ENCODE results near the gene DSG2.
"Not testable (repeated sequence)": the region's sequence is repeated elsewhere in the genome, so short reads cannot be mapped to it uniquely, and the experiment has no call there.

Gene DSG2

DNA sequence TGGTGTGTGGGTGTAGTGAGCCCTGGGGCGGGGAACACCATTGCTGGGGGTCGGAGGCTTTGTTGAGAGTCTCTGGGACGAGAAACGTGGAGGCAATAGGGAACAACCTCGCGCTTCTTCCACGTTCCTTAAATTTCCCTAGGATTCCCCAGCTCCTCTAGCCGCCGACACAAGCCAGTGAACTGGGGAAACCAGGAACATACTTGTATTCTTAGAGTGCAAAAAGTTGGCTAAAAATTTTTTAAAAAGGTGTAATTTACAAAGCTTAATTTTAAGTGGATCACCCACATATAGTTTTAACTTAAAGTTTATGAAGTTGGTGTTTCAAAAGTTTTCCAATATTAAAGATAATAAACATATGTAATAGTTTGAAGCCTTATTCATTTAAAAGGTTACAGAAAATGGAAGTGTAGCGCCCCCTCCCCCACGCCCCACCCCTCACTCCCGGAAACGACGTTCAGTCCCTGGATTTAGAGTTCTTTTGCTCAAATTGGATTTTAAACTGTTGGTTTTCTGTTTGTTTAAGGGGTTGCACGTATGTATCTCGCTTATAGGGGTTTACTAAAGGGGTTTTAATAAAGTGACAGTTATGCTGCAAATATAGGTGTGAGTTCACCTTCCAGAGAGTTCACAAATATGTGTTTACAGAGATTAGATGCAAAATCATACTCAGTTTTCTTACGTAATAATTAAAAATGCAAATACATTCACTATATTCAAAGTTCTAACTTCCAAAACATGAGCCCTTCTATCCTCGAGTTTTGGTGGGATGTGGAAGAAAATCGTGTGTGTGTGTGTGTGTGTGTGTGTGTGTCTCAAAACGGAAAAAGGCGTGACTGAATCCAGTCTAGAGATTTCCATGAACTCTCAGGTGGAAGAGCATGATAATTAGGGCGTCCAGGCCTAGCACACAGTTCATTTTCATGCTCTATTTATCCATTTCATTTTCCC lies 872 bp downstream of the DSG2 start:
- H2AFZ ChIP-seq (ENCODE audit: low read length, unreplicated experiment): no peak overlapping the region
- H3K4me1 ChIP-seq (ENCODE audit: control insufficient read depth, insufficient read depth, low read length, unreplicated experiment): no peaks in the 10 kb centered on the region
- no peak overlapping the region for H3K27ac ChIP-seq (ENCODE audit: low read depth, low read length)
- peak overlapping the region; percentile 62 for H3K4me3 ChIP-seq (ENCODE audit: low read depth, low read length)
- peaks cover 52% of the 10 kb centered on the region for H3K27me3 ChIP-seq (ENCODE audit: insufficient read depth, low read length)
- H3K36me3 ChIP-seq (ENCODE audit: insufficient read depth, low read length): no peaks in the 10 kb centered on the region
- H3K79me2 ChIP-seq (ENCODE audit: control insufficient read depth, insufficient read depth, low read length, unreplicated experiment): no peaks in the 10 kb centered on the region

DNA sequence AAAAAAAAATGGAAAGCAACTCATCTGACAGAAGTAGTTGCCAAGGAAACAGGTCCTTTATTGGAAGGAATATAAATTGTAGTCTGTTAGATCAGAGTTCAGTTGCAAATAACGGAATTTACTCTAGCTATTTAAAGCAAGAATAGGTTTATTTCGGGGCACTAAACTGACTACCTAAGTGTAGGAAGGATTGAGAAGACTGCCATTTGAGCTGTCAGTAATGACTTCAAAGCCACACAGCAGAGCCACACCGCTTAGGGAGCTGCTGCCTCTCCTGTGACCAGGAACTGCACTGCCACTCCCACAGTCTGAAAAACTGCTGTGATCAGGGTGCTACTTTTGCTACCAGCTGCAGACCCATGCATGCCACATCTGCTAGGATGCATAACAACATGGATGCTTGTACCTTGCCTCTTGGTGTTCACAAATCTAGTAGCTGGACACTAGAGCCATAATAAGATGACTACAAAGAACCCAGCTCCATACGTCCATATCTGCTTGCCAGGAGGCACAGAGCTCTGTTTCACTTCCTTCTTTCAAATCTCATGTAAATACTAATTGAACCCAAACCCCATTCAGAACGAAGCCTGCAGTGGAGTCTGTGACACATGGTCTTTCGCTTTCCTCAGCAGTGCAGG lies 2.2 kb downstream of the DSG2 start:
- no peak overlapping the region for H3K27ac ChIP-seq (ENCODE audit: low read depth, low read length)
- no peak overlapping the region for H2AFZ ChIP-seq (ENCODE audit: low read length, unreplicated experiment)
- no peak overlapping the region for H3K4me3 ChIP-seq (ENCODE audit: low read depth, low read length)
- H3K27me3 ChIP-seq (ENCODE audit: insufficient read depth, low read length): peaks cover 52% of the 10 kb centered on the region
- H3K4me1 ChIP-seq (ENCODE audit: control insufficient read depth, insufficient read depth, low read length, unreplicated experiment): no peaks in the 10 kb centered on the region
- no peaks in the 10 kb centered on the region for H3K79me2 ChIP-seq (ENCODE audit: control insufficient read depth, insufficient read depth, low read length, unreplicated experiment)
- H3K36me3 ChIP-seq (ENCODE audit: insufficient read depth, low read length): no peaks in the 10 kb centered on the region

DNA sequence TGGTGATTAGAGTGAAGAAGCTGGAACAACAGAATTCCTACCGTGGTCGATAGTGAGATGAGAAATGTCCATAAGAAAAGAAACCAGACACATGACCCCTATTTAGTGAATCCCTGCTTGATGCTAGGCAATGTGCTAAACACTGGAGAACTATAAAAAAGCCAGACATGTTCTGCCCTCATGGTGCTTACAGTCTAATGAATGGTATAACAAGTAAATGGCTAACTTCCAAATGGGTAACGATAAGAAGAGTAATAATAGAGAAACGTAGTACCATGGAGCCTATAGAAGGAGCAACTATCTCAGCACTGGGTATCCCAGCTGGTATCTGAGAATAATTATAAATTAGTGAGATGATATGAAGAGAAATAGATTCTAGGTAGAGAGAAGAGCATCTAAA lies 5.0 kb downstream of the DSG2 start:
- H3K36me3 ChIP-seq (ENCODE audit: insufficient read depth, low read length): no peaks in the 10 kb centered on the region
- no peaks in the 10 kb centered on the region for H3K79me2 ChIP-seq (ENCODE audit: control insufficient read depth, insufficient read depth, low read length, unreplicated experiment)
- H3K4me3 ChIP-seq (ENCODE audit: low read depth, low read length): no peak overlapping the region
- H3K27ac ChIP-seq (ENCODE audit: low read depth, low read length): no peak overlapping the region
- no peaks in the 10 kb centered on the region for H3K4me1 ChIP-seq (ENCODE audit: control insufficient read depth, insufficient read depth, low read length, unreplicated experiment)
- H2AFZ ChIP-seq (ENCODE audit: low read length, unreplicated experiment): no peak overlapping the region
- peaks cover 28% of the 10 kb centered on the region for H3K27me3 ChIP-seq (ENCODE audit: insufficient read depth, low read length)

DNA sequence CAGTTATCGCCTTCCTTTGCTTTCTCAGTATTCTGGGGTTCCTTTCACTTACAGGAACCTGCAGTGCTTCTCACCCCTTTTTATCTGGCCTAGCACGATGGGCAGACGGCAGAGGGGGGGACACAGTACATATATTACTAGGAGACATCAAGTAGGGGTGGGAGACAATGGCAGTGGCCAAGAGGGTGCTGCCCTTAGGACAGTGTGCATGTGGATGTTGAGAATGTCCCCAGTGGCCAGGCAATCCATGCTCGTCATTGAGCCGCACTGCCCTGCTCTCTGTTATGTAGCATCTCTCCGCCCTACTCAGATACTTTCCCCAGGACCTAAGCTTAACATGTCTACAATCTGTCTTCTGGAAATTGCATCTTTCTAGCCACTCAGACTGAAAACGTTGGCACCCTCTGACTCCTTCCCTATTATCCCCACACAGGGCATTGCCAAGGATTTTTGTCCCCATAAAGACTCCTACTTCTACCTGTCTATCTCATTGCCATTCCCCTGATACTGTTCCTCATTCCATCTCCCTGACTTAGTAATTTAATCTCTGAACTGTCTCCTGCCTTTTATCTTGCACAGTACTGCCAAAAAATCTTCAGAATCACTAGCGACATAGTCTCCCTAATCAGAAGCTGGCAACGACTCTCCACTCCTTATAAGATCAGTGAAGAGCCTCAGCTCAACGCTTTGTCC lies 6.6 kb downstream of the DSG2 start:
- no peaks in the 10 kb centered on the region for H3K79me2 ChIP-seq (ENCODE audit: control insufficient read depth, insufficient read depth, low read length, unreplicated experiment)
- no peaks in the 10 kb centered on the region for H3K4me1 ChIP-seq (ENCODE audit: control insufficient read depth, insufficient read depth, low read length, unreplicated experiment)
- no peak overlapping the region for H2AFZ ChIP-seq (ENCODE audit: low read length, unreplicated experiment)
- no peak overlapping the region for H3K27ac ChIP-seq (ENCODE audit: low read depth, low read length)
- H3K4me3 ChIP-seq (ENCODE audit: low read depth, low read length): no peak overlapping the region
- no peaks in the 10 kb centered on the region for H3K36me3 ChIP-seq (ENCODE audit: insufficient read depth, low read length)
- H3K27me3 ChIP-seq (ENCODE audit: insufficient read depth, low read length): peaks cover 12% of the 10 kb centered on the region; the same call in 1 of the 2 replicates

DNA sequence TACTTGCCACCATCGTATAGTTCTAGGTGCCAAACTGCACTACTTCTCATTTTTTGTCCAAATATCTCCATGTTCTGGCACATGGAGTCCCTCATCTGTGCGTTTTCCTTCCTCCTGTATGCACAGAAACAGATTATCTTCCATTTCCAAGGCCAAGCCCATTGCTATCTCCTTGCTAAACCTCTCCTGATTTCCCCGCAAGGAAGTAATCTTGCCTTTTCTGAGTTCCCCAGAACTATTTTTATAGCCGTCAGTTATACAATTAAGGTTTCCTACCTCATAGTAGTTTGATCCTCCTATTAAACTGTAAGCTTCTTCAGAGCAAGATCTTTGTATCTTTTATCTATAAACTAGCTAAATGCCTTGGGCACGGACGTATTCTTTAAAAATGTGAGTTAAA lies 7.2 kb downstream of the DSG2 start:
- Histone ChIP-seq H3K4me3 (ENCODE audit: low read depth, low read length) (no peak overlapping the region), H3K36me3 (ENCODE audit: insufficient read depth, low read length) (no peaks in the 10 kb centered on the region), H3K27ac (ENCODE audit: low read depth, low read length) (no peak overlapping the region), H3K27me3 (ENCODE audit: insufficient read depth, low read length) (peaks cover 6% of the 10 kb centered on the region; the same call in 1 of the 2 replicates), H2AFZ (ENCODE audit: low read length, unreplicated experiment) (no peak overlapping the region), H3K4me1 (ENCODE audit: control insufficient read depth, insufficient read depth, low read length, unreplicated experiment) (no peaks in the 10 kb centered on the region), H3K79me2 (ENCODE audit: control insufficient read depth, insufficient read depth, low read length, unreplicated experiment) (no peaks in the 10 kb centered on the region)

DNA sequence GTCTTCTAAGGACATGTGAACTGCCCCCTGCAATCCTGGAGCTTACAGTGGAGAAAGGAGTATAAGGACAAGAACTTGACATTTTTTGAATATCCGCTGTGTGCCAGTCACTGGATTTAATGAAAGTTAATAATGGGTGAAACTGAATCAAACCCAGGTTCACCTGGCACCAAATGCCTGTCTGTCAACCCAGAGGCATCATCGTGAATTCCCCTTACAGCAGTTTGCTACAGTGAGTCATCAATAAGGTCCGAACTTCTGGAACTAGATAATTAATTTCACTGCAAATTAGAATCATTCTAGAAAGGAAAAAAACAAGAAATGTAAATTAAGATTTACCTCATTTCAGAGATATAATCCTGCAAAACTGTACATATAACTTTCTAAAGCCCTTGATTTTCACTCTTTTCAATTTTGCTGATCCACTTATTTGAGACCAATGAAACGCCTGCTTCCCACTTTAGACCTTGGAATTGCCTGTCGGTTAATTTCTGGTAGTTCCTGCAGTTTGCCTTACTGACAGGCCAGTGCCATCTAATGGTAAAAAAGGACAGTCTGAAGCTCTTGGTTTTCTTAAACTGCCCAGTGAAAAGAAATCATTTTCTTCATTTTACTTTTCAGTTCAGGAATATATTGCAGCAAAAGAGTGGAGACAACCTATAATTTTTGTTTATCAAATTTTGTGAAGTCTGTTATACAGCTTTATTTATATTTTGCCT lies 8.2 kb downstream of the DSG2 start:
- Histone ChIP-seq H3K79me2 (ENCODE audit: control insufficient read depth, insufficient read depth, low read length, unreplicated experiment) (no peaks in the 10 kb centered on the region), H2AFZ (ENCODE audit: low read length, unreplicated experiment) (no peak overlapping the region), H3K4me3 (ENCODE audit: low read depth, low read length) (no peak overlapping the region), H3K27ac (ENCODE audit: low read depth, low read length) (no peak overlapping the region), H3K27me3 (ENCODE audit: insufficient read depth, low read length) (no peaks in the 10 kb centered on the region; the same call in 1 of the 2 replicates), H3K36me3 (ENCODE audit: insufficient read depth, low read length) (no peaks in the 10 kb centered on the region), H3K4me1 (ENCODE audit: control insufficient read depth, insufficient read depth, low read length, unreplicated experiment) (no peaks in the 10 kb centered on the region)

DNA sequence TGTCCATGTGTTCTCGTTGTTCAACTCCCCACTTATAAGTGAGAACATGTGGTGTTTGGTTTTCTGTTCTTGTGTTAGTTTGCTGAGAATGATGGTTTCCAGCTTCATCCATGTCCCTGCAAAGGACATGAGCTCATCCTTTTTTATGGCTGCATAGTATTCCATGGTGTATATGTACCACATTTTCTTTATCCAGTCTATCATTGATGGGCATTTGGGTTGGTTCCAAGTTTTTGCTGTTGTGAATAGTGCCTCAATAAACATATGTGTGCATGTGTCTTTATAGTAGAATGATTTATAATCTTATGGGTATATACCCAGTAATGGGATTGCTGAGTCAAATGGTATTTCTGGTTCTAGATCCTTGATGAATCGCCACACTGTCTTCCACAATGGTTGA lies 9.1 kb downstream of the DSG2 start:
- not testable (repeated sequence) for H3K27me3 ChIP-seq (ENCODE audit: insufficient read depth, low read length); H3K79me2 ChIP-seq (ENCODE audit: control insufficient read depth, insufficient read depth, low read length, unreplicated experiment); H3K27ac ChIP-seq (ENCODE audit: low read depth, low read length); H3K4me3 ChIP-seq (ENCODE audit: low read depth, low read length); H2AFZ ChIP-seq (ENCODE audit: low read length, unreplicated experiment); H3K36me3 ChIP-seq (ENCODE audit: insufficient read depth, low read length); H3K4me1 ChIP-seq (ENCODE audit: control insufficient read depth, insufficient read depth, low read length, unreplicated experiment)

DNA sequence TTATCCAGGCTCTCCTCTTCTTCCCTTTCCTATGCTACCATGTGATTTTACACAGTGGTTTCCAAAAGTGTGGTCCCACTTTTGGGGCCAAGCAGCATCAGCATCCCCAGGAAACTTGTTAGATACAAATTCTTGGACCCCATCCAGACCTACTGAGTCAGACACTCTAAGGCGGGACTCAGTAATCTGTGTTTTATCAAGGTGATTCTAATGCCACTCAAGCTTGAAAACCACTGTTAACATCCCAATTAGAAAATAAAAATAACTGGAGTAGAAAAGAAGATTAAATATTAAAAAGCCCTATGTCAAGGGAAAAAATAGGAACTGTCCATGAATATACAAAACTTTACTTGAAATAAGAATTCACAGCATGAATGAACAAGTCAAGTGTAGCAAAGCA lies 10.8 kb downstream of the DSG2 start:
- H3K4me3 ChIP-seq (ENCODE audit: low read depth, low read length): no peak overlapping the region
- no peak overlapping the region for H3K27ac ChIP-seq (ENCODE audit: low read depth, low read length)
- no peaks in the 10 kb centered on the region for H3K79me2 ChIP-seq (ENCODE audit: control insufficient read depth, insufficient read depth, low read length, unreplicated experiment)
- H3K4me1 ChIP-seq (ENCODE audit: control insufficient read depth, insufficient read depth, low read length, unreplicated experiment): no peaks in the 10 kb centered on the region
- H3K27me3 ChIP-seq (ENCODE audit: insufficient read depth, low read length): no peaks in the 10 kb centered on the region
- no peak overlapping the region for H2AFZ ChIP-seq (ENCODE audit: low read length, unreplicated experiment)
- no peaks in the 10 kb centered on the region for H3K36me3 ChIP-seq (ENCODE audit: insufficient read depth, low read length)

DNA sequence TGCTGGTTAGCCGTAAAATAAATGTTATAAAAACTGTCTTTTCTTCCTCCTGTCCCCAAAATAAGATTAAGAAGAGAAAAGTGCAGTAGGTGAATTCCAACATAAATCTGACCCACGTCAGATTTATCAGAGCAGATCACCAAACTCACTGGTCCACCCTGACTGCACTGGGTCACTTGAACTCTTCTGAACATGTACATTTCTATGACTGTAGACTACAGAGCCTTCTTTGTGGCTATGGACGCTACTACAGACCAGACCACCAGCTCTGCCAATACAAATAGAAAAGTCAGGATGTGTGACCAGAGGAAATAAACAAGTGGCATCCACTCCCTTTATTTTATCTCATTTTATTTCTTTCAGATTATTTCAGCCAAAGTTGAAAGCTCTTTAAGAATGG lies 11.6 kb downstream of the DSG2 start:
- H3K4me3 ChIP-seq (ENCODE audit: low read depth, low read length): no peak overlapping the region
- no peaks in the 10 kb centered on the region for H3K36me3 ChIP-seq (ENCODE audit: insufficient read depth, low read length)
- H3K27ac ChIP-seq (ENCODE audit: low read depth, low read length): no peak overlapping the region
- no peaks in the 10 kb centered on the region for H3K27me3 ChIP-seq (ENCODE audit: insufficient read depth, low read length)
- no peaks in the 10 kb centered on the region for H3K79me2 ChIP-seq (ENCODE audit: control insufficient read depth, insufficient read depth, low read length, unreplicated experiment)
- no peaks in the 10 kb centered on the region for H3K4me1 ChIP-seq (ENCODE audit: control insufficient read depth, insufficient read depth, low read length, unreplicated experiment)
- H2AFZ ChIP-seq (ENCODE audit: low read length, unreplicated experiment): no peak overlapping the region

DNA sequence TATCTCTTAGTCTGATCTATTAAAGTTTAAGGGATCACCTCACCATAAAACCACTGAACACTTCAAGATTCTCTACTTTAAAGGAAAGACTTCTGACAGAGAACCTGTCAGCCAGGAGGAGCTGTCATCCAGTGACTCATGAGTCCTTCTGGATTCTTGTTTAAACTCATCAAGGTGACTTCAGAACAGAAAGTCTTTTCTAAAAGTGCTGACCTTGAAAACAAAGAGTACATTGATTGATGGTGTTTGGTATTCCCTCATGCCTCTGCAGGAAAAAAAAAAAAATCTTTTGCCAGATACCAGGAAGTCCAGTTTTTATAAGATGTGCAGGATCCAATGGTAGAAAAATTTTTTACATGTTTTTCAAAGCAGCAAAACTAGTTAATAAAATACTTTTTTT lies 12.3 kb downstream of the DSG2 start:
- no peaks in the 10 kb centered on the region for H3K79me2 ChIP-seq (ENCODE audit: control insufficient read depth, insufficient read depth, low read length, unreplicated experiment)

More for the DNA sequence above, 12.3 kb downstream of the DSG2 start:
- H2AFZ ChIP-seq (ENCODE audit: low read length, unreplicated experiment): no peak overlapping the region
- H3K27me3 ChIP-seq (ENCODE audit: insufficient read depth, low read length): no peaks in the 10 kb centered on the region
- H3K36me3 ChIP-seq (ENCODE audit: insufficient read depth, low read length): no peaks in the 10 kb centered on the region
- H3K27ac ChIP-seq (ENCODE audit: low read depth, low read length): no peak overlapping the region
- no peaks in the 10 kb centered on the region for H3K4me1 ChIP-seq (ENCODE audit: control insufficient read depth, insufficient read depth, low read length, unreplicated experiment)
- H3K4me3 ChIP-seq (ENCODE audit: low read depth, low read length): no peak overlapping the region
